Measurements from ENCODE around the gene MMP15.
"Not testable (repeated sequence)": the region's sequence is repeated elsewhere in the genome, so short reads cannot be mapped to it uniquely, and the experiment has no call there.

Gene MMP15

GRCh38 chr16:58025351-58026138 is at the start of gene MMP15:
TSS of gene MMP15 (plus strand) at chr16:58025754. CDS start at chr16:58026351, 597 bp downstream.
- DNase-seq (ENCODE audit: low read depth, low spot score) = peak; percentile 84

DNA sequence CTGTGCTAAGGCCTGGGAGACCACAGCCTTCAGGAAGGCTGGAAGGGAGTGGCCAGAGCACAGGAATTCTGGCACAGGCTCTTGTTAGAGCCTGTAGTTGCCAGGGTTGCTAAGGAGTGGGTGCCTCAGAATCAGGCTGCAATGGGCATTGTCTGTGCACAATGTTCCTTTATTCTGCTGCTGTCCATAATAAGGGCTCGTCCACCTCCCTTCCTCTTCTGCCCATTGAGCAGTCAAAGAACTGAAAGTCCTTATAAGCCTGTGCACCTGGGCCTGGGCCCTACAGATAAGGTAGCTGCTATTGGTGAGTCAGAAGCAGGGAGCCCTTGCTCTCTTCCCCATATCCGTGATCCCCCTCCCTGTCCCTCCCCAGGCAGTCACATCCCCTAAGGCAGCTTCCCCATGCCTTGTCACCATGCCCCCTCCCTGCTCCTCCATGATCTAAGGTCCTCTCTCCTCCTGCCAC is 49.2 kb upstream of the MMP15 start:
- DNase-seq (ENCODE audit: low read depth, low spot score) = no peak

- DNase-seq (ENCODE audit: low read depth, low spot score) = no peak
Measured at GRCh38 chr16:57977418-57978069, 48.0 kb upstream of the MMP15 start.

DNA sequence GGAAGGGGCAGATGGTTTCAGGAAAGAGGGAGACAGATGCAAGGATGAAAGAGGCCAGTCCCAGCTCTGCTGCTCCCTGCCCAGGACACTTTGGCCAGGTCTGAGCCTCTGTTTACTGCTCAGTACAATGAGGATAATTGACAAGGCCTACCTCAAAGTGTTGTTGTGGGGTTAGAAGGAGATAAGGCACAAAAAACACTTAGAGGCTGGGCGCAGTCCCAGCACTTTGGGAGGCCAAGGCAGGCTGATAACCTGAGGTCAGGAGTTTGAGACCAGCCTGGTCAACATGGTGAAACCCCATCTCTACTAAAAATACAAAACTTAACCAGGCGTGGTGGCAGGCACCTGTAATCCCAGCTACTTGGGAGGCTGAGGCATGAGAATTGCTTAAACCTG is 47.5 kb upstream of the MMP15 start:
- DNase-seq (ENCODE audit: low read depth, low spot score) = not testable (repeated sequence)

DNA sequence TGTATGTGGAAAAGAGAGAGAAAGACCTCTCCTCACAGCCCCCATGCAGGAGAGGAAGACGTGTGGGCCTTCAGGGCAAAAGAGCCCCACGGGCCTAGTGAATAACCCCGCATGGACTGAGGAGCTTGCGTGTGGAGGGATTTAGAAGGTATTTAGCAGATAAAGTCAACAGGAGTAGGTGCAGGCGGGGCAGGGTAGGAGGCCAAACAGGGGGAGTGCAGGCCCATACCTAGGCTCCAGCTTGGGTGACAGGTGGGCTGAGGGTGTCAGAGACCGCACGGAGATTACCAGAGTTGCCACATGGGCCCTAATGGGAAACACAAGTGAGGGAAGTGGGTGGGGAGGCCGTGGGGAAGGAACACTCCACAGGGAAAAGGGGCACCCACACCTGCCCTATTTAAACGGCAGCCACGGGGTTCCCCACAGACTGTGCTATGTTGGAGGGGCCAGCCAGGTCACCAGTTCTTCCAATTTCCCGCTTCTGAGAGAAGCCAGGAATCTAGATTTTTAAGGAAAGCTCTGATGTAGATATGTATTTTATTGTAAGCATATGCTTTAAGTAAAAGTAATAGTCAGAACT is 46.5 kb upstream of the MMP15 start:
- DNase-seq (ENCODE audit: low read depth, low spot score) = no peak

DNA sequence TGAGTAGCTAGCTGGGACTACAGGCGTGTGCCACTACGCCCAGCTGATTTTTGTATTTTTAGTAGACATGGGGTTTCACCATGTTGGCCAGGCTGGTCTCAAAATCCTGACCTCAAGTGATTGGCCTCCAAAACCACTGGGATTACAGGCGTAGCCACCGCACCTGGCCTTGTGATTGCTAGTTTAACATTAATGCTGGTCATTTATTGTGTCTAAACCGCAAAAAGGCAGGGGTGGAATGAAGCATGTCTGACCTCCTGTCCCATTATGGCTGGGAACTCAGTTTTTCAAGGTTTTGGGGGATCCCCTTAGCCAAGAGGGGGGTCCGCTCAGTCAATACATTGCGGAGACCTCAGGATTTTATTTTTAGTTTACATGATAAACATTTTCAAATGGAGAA is 43.9 kb upstream of the MMP15 start:
- DNase-seq (ENCODE audit: low read depth, low spot score) = no peak

DNA sequence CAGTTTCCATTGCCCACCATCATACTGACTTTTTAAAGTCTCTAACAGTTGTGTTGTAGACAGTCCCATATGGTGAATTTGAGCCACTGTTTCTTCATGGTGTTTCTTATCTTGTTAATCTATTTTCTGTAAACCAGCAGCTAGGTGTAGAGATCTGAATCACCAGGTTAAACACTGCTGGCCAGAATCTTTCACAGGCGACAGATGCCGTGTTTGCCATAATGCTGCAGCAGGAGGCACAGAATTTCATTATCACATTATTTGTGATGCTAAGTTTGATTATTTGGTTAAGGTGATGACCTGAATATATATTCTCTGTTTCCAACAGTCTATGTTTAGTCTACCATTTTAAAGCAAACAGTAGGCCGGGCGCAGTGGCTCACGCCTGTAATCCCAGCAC is 43.2 kb upstream of the MMP15 start:
- DNase-seq (ENCODE audit: low read depth, low spot score) = no peak

GRCh38 chr16:57984443-57985203 is 40.9 kb upstream of the MMP15 start:
- peak; percentile 75 for DNase-seq (ENCODE audit: low read depth, low spot score)

GRCh38 chr16:57985204-57986181 is 40.1 kb upstream of the MMP15 start:
- no peak for DNase-seq (ENCODE audit: low read depth, low spot score)

DNA sequence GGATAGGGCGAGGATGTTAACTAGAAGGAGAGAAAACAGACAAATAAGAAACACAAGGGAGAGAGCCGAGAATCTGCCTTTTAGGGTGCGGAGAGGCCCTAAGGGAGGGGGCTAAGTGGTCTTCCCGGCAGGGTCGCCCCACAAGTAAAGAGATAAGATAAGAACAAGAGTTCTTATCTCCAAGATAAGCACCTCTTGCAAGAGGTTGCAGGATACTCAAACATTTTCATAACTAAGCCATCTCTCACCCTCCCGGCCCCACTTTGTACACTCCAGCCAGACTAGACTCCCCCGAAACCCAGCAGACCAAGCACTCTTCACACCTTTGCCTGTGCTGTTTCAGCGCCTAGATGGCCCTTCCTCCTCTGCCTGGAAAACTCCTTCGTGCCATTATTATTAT is 39.4 kb upstream of the MMP15 start:
- no peak for DNase-seq (ENCODE audit: low read depth, low spot score)

GRCh38 chr16:57987441-57988177 is 37.9 kb upstream of the MMP15 start:
- no peak for DNase-seq (ENCODE audit: low read depth, low spot score)

DNA sequence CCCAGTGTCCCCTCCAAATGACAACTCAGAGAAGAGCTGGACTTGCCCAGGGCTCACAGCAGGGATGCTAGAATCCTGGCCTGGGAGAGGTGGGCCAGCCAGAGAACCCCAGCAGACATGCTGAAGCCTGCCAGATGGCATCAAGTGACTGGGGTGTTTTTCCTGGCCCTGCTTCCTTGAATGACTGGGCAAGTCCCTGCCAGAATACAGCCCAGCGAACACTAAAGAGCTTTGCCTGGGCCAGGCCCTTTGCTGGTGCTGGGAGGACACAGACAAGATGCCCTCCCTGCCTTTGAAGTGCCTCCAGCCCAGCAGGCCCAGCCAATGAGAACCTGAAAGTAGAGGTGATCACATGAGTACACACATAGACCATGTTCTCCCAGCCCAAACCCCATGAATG is 36.6 kb upstream of the MMP15 start:
- DNase-seq (ENCODE audit: low read depth, low spot score) = no peak

- no peak for DNase-seq (ENCODE audit: low read depth, low spot score)
Measured at GRCh38 chr16:57991551-57992059, 33.9 kb upstream of the MMP15 start.

- DNase-seq (ENCODE audit: low read depth, low spot score) = no peak
Measured at GRCh38 chr16:57992084-57992483, 33.5 kb upstream of the MMP15 start.

DNA sequence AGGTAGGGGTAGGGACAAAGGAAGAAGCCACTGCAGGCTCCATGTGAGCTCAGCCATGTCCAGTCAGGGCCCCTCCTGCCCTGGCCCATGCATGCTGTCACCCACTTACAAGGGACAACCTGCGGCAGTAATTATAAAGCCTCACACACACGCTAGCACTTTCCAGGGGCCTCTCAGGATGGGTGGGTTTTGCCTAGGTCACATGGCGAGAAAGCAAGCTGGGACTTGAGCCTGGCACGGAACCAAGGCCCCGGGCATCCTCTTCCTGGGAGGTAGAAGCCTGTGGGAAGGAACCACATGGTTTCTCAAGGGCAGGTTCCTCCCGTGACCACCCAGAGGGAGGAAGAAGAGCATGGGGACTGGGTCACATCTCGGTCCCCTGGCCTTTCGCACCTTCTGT is 32.1 kb upstream of the MMP15 start:
- DNase-seq (ENCODE audit: low read depth, low spot score) = no peak

GRCh38 chr16:57993897-57994296 is 31.7 kb upstream of the MMP15 start:
- DNase-seq (ENCODE audit: low read depth, low spot score) = no peak

GRCh38 chr16:57994361-57994760 is 31.2 kb upstream of the MMP15 start:
- no peak for DNase-seq (ENCODE audit: low read depth, low spot score)

DNA sequence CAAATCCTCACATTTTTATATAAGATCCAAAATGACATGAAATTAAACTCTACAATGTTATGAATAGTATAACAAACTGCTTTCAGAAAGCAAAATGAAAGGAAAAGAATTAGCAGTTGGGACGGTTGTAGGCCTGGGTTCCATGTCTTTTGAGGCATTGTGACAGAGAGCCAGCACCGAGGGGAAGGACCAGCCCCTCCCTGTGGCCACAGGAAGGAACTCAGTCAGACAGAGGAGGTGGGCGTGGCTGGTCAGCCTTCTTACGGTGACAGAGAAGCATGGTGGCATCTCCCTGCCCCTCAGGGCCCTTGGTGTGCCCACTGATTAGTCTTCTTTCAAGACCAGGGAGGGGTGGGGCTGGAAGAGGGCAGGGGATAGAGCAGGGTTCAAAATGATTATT is 30.8 kb upstream of the MMP15 start:
- no peak for DNase-seq (ENCODE audit: low read depth, low spot score)

- DNase-seq (ENCODE audit: low read depth, low spot score) = no peak
Measured at GRCh38 chr16:57995721-57996405, 29.7 kb upstream of the MMP15 start.

Data from iPS DF 19.7 (cell line).